ENCODE results near the gene ABCG4.

The ABCG4 gene

GRCh38 chr11:119207415-119207960 lies 58.6 kb downstream of the ABCG4 start:
- Histone ChIP-seq H3K27ac (ENCODE audit: low read depth, low read length) (no peak overlapping the region), H3K9ac (ENCODE audit: low read length) (no peak overlapping the region), H3K27me3 (ENCODE audit: control insufficient read depth, insufficient read depth, low read length) (no peaks in the 10 kb centered on the region), H3K4me3 (ENCODE audit: low read length) (peak overlapping the region; percentile 79), H3K36me3 (ENCODE audit: control insufficient read depth, insufficient read depth, low read length) (no peaks in the 10 kb centered on the region), H3K4me1 (ENCODE audit: control insufficient read depth, insufficient read depth, low read length) (peaks cover 8% of the 10 kb centered on the region)

- H3K27me3 ChIP-seq (ENCODE audit: control insufficient read depth, insufficient read depth, low read length) = no peaks in the 10 kb centered on the region
- no peaks in the 10 kb centered on the region for H3K36me3 ChIP-seq (ENCODE audit: control insufficient read depth, insufficient read depth, low read length)
- no peak overlapping the region for H3K27ac ChIP-seq (ENCODE audit: low read depth, low read length)
- H3K9ac ChIP-seq (ENCODE audit: low read length) = no peak overlapping the region
- H3K4me3 ChIP-seq (ENCODE audit: low read length) = no peak overlapping the region
- H3K4me1 ChIP-seq (ENCODE audit: control insufficient read depth, insufficient read depth, low read length) = peaks cover 8% of the 10 kb centered on the region
Measured at GRCh38 chr11:119209186-119209585, 60.3 kb downstream of the ABCG4 start.

DNA sequence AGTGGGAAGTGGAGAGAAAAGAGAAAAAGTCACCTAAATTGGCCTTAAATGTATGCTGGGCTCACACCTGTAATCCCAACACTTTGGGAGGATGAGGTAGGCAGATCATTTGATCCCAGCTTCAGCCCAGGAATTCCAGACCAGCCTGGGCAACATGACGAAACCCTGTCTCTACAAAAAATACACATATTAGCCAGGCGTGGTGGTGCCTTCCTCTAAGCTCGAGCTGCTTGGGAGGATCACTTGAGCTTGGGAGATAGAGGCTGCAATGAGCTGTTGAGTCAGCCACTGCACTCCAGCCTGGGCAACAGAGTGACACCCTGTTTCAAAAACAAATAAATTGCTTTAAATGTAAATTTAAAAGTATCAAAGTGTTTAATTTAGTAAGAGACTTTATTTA lies 61.2 kb downstream of the ABCG4 start:
- no peak overlapping the region for H3K27ac ChIP-seq (ENCODE audit: low read depth, low read length)
- H3K36me3 ChIP-seq (ENCODE audit: control insufficient read depth, insufficient read depth, low read length) = no peaks in the 10 kb centered on the region
- peaks cover 8% of the 10 kb centered on the region for H3K4me1 ChIP-seq (ENCODE audit: control insufficient read depth, insufficient read depth, low read length)
- H3K9ac ChIP-seq (ENCODE audit: low read length) = no peak overlapping the region
- no peak overlapping the region for H3K4me3 ChIP-seq (ENCODE audit: low read length)
- no peaks in the 10 kb centered on the region for H3K27me3 ChIP-seq (ENCODE audit: control insufficient read depth, insufficient read depth, low read length)
